Superior temporal gyrus (tissue), 1 donor: ENCODE measurements around the gene BAG5.
"Not testable (repeated sequence)": the region's sequence is repeated elsewhere in the genome, so short reads cannot be mapped to it uniquely, and the experiment has no call there.

Experiments
- DNase-seq: peaks from one replicate; pipeline ENCODE4 v3.0.0-alpha.2; 2016; ENCODE audit errors: extremely low spot score

The BAG5 gene

DNA sequence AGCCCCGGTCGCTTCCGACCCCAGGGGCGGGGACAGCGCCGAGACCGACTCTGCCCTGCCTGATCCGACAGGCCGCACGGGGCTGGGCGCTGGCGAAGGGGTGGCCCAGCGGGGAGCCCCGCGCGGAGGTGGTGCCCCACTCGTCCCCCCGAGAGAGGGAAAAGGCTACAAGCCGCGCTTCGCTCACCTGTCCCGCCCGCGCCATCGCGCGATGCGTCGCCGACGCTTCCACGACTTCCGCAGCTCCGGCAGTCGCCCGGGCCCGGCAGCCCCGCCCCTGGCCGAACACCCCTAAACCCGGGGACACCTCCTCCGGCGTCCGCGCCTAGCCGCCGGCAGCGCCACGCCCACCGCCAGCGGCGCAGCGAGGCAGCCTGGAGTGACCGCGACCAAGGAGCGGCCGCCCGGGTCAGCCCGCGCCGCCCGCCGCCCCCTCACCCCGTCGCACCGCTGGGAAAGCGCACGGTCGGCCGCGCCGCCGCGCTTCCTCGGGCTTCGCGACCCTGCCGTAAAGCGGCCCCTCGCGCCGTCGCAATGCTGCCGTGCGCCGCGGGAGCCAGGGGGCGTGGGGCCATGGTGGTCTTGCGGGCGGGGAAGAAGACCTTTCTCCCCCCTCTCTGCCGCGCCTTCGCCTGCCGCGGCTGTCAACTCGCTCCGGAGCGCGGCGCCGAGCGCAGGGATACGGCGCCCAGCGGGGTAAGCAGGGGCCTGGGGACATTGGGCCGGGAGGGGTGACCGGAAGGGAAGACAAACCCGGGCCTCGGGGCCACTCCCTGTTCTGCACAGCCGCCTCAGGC lies at the start of gene BAG5, which contains the start of gene COA8:
TSS of gene BAG5 (minus strand) at position 229 of the 797 bp plus-strand sequence. CDS start 1,493 bp downstream, outside the sequence.
TSS of gene COA8 (plus strand) at position 532 of the 797 bp plus-strand sequence. CDS start at position 574, 42 bp downstream.
- peak; percentile 76 for DNase-seq

GRCh38 chr14:103611215-103611614 lies 48.8 kb upstream of the BAG5 start:
- DNase-seq = no peak

- DNase-seq = not testable (repeated sequence)
Measured at GRCh38 chr14:103609081-103609480, 46.6 kb upstream of the BAG5 start.

DNA sequence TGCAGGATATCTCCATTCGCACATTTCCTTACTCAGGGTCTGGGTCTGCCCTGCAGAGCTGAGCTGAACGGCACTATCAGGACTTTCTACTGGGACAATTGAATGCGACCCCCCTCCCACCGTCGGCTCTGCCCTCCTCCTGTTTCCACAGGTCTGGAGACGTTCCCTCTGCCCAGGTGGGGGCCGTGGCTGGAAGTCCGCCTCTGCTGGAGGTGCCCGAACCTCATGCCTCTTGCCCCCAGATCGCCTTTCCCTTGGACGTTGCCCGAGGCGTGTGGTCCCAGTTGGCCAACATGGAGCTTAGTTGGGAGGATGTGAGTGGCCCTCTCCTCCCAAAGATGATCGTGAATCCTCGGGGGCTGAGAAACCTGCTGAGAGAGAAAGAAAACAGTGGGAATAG lies 45.4 kb upstream of the BAG5 start:
- DNase-seq = no peak

DNA sequence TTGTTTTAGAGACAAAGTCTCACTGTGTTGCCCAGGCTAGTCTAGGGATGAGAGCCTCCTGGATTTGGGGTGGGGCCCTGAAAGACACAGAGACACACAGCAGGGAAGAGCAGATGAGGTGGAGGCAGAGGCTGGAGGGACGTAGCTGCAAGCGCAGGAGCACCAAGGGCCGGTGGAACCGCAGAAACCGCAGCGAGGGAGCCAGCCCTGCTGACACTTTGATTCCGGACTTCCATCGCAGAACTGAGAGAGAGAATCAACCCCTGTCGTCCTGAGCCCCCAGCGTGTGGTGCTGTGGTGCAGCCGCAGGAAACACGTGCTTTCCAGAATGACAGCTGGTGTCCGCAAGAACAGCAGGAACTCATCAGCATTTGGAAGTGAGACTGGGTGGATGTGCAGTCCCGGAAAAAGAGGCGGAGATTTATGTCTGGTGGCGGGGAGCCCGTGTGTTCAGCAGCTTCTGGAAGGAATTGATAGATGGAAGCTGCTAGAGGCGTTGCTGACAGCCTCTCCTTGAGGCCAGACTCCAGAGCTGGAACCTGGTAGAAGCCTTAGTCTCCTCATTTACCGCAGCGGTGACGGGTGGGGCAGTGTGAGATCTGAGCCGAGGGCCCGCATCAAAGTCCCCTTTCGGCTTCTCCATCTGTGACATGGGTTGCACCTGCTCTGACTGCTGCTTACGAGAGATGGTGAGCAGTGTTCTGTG lies 44.7 kb upstream of the BAG5 start:
- peak; percentile 80 for DNase-seq

- DNase-seq = no peak
Measured at GRCh38 chr14:103604620-103605019, 42.2 kb upstream of the BAG5 start.

DNA sequence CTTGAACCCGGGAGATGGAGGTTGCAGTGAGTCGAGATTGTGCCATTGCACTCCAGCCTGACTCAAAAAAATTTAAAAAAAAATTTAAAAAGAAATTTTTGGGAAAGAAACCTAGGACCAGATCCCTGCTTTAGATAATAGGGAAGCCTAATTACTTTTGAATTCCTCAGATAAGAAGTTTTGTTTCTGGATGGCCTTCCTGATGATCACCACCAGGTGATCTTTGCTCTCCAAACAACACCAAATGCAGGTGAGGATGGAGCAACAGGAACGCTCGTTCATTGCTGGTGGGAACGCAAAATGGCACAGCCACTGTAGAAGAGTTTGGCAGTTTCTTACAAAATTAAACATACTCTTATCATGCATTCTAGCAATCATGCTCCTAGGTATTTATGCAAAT lies 38.0 kb upstream of the BAG5 start:
- no peak for DNase-seq

DNA sequence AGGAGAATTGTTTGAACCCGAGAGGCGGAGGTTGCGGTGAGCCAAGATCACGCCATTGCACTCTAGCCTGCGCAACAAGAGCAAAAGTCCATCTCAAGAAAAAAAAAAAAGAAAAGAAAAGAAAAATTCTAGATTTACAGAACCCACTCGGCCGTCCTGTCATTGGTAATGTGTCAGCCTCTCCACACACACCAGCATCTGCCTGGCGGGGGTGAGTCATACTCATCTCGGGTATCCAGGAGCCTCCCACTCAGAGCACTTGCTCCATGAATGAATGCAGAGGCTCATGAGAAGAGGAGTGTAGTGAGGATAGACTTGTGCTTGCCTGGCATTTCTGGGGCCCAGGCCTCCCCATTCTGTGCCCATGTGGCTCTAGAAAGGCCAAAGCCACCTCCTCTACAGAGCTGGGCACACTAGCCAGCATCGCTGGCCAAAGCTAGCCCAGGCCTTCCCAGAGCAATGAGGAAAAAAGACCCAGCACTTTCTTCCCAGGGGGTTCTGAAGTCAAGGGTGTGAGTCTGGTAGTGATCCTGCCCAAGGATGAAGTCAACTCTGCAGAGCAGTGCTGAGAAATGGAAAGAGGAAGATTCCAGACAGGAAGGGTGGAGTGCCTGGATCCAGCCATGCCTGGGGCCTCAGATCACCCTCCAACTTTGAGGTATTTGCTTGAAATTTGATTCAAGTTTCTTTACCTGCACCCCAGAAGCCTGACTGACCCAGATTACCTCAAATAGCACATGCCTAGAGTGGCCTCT lies 35.3 kb upstream of the BAG5 start:
- DNase-seq = peak; percentile 51

DNA sequence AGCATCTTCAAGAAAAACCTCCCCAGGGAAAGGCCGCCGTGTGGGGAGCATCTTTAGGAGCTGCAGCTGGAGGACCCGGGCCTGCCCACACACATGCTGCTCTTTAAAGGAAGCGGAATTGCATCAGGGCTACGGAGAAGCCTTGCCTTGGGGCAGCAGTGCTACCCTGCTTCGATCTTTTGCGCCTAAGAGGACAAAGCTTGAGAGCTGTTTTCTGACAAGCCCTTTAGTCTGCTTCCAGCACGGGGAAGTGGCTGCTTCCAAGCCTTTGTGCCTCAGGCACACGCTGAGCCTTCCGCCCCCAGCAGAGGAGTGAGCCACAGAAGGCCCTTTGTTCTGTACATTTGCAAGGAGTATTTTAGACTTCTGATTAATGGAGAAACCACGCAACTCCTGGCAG lies 31.8 kb upstream of the BAG5 start:
- peak; percentile 89 for DNase-seq

DNA sequence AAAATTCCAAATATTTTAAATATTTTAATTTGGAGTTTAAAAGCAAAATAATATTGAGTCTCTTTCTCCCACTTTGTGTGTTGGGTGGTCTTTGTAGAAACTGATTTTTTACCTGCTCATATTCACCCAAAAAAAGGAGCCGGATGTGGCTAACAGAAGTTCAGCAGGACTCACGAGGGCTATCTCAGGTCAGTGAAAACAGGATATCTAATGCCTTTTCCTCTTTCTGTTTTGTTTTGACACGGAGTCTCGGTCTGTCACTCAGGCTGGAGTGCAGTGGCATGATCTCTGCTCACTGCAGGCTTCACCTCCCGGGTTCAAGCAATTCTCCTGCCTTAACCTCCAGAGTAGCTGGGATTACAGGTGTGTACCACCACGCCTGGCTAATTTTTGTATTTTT lies 31.1 kb upstream of the BAG5 start:
- DNase-seq = peak; percentile 21

- DNase-seq = no peak
Measured at GRCh38 chr14:103584326-103584915, 22.0 kb upstream of the BAG5 start.

DNA sequence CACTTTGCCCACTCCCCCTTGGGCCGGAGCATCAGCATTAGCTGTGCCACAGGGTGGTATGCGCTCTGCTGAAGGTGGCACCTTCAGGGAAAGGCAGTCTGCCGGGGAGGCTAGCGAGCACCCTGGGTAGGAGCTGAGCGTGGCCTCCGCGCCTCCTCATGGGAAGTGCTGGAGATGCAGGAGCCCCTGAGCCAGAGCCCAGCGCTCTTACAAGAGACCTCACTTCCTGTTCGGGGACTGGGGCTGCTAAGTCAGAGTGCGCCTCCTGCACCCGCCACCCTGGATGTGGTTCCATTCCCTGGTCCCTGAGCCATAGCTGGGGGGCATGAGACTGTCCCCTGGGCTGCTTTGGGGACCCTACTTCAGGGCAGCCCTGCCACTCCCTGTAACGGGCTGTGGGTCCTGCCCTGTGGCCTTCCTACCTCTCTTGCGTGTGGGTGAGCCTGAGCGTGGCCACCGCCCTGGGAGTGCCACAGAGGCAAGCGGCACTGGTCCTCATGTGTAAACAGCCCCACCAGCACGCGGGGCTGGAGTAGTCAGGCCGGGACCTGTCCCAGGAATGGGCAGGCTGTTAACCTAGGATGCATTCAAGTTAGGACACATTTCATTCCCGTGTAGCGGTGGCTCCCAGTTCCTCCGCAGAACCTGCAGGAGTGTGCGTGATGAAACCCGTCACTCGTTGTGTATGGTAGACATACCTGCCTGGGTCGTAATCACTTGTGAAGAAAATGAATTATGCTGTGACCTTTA lies 19.7 kb upstream of the BAG5 start:
- DNase-seq = no peak

GRCh38 chr14:103581206-103581605 lies 18.7 kb upstream of the BAG5 start:
- DNase-seq = no peak

DNA sequence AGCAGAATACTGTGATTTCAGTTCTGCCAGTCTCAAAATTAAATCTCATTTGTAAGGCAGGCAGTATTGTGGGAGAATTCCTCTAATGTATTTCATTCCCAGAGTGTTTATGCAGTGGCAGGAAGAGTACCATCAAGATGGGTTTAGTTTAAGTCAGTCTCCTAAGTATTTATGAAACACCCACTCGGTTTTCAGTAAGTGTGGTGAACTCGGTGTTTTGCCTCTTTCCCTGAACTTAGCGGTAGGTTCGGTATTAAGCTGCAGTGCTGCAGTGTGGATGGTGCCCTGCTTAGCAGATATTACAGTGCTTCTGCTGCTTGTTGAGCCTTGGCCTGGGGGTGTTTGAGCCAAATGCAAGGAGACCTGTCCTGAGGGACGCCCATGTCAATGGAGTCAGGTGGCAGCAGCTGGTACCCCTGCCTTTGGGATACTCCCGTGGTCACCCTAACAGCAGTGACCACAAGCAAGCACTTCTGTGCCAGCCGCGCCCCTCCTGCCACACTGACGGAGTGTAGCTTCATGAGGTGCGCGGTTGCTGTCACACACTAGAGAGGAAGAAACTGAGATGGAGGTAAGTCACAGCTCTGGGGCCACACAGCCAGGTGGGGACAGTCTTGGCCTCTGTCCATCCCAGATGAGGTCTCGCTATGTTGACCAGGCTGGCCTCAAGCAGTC lies 16.1 kb upstream of the BAG5 start:
- no peak for DNase-seq

GRCh38 chr14:103576371-103577024 lies 14.0 kb upstream of the BAG5 start:
- DNase-seq = no peak

DNA sequence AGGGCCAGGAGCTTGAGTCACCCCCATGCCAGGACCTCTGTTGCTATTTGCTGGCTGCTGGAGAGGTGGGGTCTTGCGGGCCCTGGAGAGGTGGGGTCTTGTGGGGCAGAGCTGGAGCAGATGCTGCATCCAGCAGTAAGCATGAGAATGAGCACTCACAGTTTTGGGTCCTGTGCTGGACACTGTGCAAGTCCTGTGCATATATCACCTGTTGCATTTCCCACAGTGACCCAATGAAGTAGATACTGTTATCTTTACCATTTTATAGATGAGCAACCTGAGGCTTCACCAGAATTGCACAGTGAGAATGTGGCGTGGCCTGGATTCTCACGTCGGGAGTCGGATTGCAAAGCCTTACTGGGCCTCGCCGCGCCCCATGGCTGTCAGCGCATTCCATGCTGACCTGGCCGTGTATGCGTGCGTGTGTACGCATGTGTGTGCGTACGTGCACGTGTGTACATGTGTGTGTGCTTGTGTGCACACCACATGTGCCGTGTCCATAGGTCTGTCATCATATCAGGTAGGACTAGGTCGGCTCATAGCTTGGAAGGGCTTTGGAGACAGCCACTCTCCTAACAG lies 12.3 kb upstream of the BAG5 start:
- no peak for DNase-seq

DNA sequence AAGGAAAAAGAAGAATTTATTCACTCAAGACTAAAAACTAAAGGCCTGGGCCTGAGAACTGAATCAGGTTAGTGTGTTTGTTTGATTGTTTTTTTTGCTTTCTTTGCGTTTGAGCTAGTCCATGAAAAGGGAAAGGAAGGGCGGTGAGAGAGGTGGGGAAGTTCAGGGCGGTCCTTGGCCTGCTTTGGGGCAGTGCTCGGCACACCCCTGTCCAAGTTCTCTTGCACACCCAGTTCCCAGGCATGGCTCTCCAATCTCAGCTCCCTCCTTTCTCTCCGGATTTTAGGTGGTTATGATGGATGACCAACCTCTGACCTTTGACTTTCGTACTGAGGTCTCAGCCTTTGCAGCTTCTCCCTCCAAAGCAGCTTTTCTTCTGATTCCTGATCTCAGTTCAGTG lies 11.6 kb upstream of the BAG5 start:
- no peak for DNase-seq

DNA sequence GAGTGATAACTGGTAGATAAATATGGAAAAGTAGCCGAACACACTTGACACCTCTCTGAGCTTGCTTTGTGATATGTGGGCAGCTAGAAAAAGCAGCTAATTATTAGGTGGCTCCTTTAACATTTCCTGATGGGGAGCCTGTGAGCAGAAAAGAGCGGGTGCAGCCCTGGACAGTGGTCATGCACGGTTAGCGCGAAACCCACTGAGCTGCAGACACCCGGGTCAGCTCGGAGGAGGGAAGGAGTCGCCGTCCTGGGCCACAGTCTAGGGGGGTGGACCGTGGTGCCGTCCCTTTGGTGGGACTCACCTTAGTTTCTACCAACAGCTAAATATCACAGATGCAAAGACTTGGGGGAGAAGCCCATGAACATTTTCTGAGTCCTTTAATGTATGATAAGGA lies 7.0 kb upstream of the BAG5 start:
- no peak for DNase-seq

GRCh38 chr14:103568952-103569351 lies 6.5 kb upstream of the BAG5 start:
- DNase-seq = no peak
